ENCODE data around the gene NAE1.

NAE1 gene

DNA sequence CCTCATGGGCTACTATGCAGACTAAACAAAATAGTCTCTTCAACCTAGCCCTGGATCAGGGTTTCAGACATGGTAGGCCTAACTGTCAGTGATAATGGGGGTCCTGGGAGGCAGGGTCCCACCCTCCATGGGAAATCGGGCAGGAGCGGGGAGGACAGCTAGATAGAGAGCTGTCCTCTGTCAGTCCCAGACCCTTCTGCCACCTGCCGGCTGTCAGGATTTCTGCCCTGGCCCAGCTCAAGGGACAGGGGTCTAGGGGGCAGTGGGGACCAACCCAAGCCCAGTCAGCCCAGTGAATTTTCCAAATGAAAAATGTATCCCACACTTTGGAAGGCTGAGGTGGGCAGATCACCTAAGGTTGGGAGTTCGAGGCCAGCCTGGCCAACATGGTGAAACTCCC lies 18.8 kb upstream of the NAE1 start:
- DNase-seq (ENCODE audit: low spot score) = no peak

DNA sequence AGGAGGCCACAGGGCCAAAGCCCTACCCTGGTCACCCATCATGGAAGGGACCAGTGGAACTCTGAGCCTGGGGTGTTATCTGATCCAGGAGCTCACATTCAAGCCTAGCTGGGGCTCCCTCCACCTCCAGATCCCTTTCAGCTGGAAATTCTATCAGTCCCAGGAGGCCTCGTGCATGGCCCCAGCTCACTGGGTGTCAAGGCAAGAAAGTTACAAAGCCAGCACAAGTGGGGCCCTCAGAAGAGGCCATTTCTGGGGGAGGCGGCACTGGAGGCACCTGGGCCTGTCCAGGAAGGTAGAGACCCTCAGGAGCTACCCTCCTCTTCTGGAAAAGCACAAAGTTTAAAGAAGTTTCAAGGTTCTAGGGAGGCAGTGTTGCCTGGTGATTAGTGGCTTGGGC lies 18.2 kb upstream of the NAE1 start:
- no peak for DNase-seq (ENCODE audit: low spot score)

DNA sequence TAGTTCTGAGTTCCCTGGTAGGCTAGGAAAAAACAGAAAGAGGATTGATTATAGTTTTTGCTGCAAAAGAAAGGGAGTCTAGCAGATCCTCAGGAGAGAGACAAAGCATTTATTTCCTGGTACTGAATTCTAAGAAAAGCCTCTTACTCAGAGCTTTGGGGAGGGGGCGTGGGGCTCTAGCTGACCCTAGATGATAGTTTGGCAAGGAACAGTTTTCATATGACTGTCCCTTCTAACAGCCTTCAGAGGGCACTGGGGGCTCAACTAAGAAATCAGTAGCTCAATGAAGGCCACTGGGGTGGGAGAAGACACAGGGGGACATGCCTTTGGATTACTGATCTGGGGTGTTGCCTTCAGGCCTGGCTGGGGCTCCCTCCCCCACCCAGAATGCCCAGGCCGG lies 17.4 kb upstream of the NAE1 start:
- no peak for DNase-seq (ENCODE audit: low spot score)

DNA sequence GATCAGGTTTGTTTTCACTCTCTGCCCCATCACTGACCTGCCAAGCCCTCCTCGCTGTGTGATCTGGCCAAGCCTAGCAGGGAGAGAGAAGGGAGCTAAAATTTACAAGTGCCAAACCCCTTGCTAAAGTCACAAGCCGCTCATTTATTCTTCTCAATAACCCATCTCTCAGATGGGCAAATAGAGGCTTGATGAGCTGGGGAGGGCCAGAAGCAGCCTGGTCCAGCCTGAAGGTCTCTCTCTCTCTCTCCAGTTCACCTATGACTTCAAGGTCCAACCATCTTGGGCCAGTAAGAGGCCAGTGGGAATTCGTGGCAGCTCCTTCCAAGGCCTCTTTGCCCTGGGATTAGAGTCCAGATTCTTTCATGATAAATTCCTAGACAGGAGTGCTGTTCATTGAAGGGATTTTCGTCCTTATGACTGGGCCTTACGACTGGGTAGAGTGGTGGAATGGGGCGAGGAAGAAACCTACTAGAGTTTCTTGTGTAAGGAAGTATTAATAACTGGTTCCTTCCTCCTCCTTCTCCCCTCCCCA lies 16.8 kb upstream of the NAE1 start:
- DNase-seq (ENCODE audit: low spot score) = no peak

DNA sequence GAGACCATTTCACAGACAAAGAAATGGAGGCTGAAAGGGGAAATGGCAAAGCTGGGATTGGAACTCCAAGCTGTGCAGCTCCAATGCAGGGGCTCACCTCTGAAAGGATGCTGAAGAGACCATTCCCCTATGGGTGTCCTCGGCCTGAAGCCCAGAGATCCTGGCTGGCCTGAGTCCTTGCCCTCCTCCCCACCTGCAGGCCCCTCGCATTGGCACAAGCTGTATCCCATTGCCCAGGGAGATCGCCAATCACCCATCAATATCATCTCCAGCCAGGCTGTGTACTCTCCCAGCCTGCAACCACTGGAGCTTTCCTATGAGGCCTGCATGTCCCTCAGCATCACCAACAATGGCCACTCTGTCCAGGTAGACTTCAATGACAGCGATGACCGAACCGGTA lies 16.1 kb upstream of the NAE1 start:
- no peak for DNase-seq (ENCODE audit: low spot score)

DNA sequence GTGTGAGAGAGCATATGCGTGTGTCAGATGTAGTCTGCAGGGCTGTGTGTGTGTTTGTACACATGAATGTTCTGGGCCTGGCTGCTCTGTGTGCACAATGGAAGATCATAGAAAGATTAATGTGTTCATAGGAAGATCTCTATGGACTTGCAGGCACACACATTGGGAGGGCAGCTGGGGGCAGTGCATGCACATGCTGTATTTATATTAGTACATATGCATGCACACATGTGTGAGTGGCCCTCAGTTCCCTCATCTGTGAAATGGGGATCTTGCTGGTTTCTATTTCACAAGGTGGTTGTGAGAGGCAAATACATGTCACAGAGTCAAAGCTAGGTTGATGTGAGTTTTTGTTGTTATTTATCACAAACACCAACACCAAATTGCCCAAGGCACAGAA lies 15.5 kb upstream of the NAE1 start:
- DNase-seq (ENCODE audit: low spot score) = no peak

DNA sequence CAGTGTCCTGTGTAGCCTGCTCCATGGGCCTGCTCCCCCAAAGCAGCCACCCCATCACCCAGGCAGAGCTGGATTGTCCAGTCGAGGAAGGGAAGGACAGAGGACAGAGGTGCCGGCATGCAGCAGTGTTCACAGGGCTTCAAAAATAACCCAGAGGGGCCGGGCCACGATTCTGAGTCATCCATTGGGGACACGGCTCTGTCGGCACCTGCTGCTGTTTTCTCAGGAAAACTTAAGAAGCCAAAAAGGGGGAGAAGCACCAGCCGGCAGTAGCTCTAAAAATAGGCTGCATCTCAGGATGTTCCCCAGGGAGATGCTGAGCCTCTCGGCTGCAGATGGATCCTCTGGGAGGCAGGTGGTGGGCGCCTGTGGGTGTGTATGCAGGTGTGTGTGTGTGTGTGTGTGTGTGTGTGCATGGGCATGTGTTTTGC lies 15.0 kb upstream of the NAE1 start:
- DNase-seq (ENCODE audit: low spot score) = no peak

DNA sequence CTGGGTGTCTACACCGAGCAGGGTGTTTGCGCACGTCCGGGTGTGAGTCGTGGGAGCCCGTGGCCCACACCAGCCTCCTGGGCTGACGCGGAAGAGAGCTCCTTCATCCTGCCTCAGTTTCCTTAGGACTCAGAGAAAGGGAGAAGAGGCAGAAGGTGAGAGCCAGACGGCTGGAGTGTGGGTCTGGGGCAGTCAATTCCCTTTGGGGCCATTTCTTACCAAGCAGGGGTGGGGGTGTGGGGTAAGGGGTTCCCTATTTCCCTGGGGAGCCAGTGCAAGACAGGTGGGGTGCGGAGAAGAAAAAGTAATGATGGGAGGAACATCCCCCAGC lies 14.3 kb upstream of the NAE1 start:
- DNase-seq (ENCODE audit: low spot score) = no peak

DNA sequence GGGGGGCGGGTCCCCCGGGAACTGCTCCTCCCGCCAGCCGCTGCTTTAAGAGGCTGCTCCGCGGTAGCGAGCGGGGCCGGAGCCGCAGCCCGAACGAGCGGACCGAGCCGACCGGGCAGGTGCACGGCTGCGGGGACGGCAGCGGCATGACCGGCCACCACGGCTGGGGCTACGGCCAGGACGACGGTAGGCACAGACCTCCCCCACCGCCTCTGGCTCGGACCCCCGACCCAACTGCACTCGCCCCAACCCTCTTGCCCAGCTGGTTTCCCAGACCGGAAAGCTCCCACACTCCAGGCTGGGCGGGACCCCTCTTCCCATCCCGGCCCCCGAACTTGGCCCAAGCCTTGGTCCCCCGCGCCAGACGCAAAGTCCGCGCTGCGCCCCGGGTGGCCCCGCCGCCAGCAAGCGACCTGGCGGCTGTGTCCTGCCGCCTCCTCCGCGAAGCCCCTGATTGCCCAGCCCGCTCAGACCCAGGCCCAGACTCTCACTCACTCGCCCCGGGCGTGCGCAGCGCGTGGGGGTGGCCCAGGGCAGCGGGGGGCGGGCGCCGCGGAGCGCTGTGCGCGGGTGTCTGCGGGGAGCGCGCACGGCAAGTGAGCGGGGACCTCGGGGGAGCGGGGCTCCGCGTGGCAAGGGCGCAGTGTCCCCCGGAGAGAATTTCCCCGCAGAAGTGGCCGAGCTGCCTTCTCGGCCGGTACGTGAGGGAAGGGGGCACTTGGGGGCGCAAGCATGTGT lies 13.7 kb upstream of the NAE1 start, which contains the start of gene CA7:
TSS of gene CA7 (plus strand) at position 73 of the 738 bp plus-strand sequence. CDS start at position 147, 74 bp downstream.
- no peak for DNase-seq (ENCODE audit: low spot score)

DNA sequence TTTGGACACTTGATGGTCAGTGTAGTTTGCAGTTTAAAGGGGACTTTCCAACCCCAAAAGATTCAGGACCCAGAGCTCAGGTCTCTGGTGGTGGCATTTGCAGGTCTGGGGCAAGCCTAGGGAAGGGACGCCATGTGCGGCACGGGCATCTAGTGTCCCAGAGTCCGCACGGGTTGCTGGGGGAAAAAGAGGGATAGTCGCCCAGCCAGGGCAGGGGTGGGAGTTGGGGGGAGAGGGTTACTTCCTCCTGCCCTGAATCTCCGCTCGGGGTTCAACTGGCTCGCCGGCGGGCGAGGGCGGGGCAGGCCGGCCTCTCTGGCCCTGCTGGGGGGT lies 13.2 kb upstream of the NAE1 start:
- no peak for DNase-seq (ENCODE audit: low spot score)

DNA sequence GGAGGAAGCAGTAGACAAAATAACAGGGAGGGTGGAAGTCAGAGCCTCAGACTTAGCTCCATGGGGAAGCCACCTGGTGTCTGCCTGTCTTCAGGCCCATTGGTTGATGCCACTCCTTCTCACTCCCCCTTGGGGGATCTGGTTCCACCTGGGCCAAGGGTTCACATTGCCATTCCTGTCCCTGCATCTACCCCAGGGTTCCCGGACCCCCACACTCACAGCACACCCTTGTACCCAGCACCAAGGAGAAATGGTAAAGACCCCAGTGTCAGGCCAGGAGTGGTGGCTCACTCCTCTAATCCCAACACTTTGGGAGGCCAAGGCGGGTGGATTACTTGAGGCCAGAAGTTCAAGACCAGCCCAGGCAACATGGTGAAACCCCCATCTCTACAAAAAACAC lies 12.4 kb upstream of the NAE1 start:
- DNase-seq (ENCODE audit: low spot score) = no peak

DNA sequence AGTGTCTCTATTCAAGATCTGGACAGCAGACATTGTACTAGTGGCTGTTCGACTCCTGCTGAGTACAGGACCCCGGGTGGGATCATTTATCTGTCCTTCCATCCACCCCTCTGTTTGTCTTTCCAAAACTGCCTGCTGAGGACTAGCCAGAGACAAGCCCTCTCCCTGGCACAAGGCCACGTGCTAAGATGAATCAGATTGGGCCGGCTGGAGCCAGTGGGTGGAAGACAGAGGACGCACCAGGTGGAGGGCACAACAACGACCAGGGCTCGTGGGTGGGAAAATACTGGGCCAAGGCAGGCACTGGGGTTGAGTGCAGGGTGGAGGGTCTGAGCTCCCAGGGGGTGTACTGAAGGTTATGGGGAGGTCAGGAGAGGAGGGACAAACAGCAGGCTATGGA lies 12.0 kb upstream of the NAE1 start:
- DNase-seq (ENCODE audit: low spot score) = no peak

DNA sequence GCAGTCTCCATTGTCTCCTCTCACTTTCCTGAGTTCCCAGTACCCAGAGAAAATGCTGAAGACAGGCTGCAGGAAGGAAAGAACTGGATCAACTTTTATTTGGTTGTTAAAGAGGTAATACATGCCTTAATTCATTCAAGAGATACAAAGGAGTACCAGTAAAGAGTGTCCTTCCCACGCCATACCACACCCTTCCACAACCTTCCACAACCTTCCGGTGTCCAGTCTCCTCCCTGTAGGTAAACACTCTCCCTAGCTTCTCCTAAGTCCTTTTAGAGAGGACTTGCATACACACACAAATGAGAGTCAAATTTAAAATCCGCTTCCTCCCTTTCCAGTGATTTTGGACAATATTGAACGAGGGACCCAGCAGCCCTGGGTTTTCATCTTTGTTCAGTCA lies 10.6 kb upstream of the NAE1 start:
- DNase-seq (ENCODE audit: low spot score) = no peak

DNA sequence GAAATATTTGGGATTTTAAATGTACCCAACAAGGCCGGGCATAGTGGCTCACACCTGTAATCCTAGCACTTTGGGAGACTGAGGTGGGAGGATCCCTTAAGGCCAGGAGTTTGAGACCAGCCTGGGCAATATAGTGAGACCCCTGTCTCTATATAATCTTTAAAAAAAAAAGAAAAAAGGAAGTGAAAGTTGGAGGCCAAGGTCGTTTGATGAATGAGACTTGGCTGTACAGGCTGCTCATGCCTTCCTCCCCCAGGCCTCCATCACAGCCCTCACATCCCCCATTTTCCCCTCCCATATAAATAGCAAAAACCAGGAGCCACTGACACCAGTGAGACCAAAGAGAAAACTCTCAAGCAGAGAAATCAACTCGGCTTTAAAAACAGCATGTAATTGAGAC lies 10.1 kb upstream of the NAE1 start:
- DNase-seq (ENCODE audit: low spot score) = no peak

DNA sequence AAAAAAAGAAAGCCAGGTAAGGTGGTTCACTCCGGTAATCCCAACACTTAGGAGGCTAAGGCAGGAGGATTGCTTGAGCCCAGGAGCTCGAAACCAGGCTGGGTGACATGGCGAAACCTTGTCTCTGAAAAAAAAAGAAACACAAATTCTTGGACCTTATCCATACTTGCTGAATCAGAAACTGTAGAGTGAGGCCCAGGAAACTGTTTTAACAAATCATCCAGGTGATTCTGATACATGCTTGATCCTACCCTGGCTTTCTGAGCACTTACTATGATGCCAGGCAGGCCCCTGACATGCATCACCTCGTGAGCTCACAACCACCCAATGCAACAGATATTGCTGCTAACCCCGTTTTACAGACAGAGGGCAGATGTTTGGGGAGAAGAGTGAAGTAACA lies 4.0 kb upstream of the NAE1 start:
- DNase-seq (ENCODE audit: low spot score) = no peak

DNA sequence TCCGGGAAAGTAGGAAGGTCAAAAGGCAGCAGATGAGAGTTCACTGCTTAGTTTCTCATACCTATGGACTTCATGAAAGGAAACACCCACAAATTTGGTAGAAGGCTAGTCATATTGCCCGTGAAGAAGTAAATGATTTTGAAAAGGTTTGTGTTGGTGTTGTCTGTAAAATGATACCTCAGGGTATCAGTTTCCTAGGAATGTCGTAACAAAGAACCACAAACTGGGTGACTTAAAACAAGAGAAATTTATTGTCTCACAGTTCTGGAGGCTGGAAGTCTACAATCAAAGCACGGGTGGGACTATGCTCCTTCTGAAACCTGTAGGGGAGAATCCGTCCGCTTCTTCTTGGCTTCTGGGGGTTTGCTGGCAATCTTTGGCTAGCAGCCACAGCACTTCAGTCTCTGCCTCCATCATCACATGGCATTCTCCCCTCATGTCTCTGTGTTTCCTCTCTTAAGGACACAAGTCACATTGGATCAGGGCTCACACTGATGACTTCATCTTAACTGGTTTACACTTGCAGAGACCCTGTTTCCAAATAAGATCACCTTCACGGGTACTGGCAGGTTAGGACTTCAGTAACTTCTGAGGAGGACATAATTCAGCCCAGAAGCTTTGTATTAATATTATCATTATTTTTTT lies 2.0 kb upstream of the NAE1 start:
- DNase-seq (ENCODE audit: low spot score) = no peak

DNA sequence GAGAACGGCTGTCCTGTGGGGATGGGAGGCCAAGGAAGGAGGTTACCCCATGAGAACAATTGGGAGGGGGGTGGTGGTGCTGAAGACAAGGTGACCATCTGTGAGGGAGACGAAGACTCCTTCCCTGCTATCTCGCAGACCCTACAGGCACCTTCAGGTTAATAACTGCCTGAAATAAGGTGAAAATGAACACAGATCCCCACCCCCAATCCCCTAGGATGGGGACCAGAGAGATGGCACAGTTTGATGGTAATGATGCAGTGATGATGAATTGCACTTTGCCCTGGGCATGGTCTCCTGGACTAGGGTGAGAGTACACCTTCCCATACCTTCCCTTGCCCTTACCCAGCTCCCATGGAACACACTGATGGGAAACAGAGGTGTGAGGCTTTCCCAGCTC lies 1.4 kb upstream of the NAE1 start:
- no peak for DNase-seq (ENCODE audit: low spot score)

DNA sequence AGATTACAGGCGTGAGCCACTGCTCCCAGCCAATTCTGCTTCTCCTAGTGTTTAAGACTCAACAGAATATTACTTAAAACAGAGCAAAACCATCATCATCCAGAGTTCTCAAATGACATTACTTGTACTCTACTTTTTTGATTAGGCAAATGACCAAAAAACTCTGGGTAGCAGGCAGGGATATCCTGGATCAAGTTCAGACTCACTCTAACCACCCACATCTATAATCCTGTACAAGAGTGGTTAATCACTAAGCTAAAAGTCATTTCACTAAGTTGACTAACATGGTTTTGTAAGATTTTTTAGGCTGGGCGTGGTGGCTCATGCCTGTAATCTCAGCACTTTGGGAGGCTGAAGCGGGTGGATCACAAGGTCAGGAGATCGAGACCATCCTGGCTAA lies 6.8 kb downstream of the NAE1 start:
- peak; percentile 44 for DNase-seq (ENCODE audit: low spot score)

DNA sequence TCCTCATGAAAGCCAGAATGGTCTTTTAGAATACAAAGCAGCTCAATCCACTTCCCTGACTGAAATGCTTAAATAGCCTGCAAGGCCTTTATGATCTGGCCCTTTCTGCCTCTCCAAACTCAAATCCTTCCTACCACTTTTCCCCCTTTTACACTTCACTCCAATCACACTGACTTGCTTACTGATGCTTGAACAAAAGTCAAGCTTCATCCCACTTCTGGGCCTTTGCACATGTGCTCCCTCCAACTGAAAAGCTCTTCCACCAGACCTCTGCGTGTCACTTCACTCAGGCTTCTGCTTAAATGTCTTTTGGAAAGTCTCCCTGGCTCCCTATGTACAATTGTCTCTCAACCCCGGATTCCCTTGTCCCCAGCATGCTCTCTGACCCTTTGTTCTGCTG lies 16.0 kb downstream of the NAE1 start:
- no peak for DNase-seq (ENCODE audit: low spot score)

DNA sequence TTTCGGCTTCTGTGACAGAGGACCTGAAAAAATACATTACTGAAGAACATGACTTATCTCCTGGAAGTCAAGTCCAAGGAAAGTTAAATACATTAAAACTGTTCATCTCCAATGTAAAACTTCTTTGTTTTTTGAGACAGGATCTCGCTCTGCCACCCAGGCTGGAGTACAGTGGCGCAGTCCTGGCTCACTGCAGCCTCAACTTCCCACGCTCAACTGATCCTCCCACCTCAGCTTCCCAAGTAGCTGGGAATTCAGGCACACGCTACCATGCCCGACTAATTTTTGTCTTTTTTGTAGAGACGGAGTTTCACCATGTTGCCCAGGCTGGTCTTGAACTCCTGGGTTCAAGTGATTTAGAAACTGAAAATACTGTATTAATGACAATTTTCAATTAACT lies 19.7 kb downstream of the NAE1 start:
- no peak for DNase-seq (ENCODE audit: low spot score)

DNA sequence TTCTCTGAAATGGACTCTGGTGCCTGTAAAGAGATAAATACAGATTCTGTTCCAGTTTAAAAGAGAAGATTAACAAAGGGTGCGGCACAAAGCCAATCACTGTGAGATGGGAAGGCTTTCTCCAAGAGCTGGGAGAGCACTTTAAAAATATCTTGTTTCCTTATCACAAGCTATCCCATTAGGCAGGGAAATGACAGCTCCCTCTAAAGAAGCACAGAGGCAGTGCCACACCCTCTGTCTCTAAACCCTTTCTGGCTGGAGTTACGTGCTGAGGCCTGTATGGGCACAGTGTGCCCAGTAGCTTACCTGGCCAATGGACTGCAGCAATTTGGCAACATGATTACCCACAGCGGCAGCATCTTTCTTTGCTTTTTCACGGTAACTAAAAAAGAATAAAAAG lies 20.4 kb downstream of the NAE1 start:
- no peak for DNase-seq (ENCODE audit: low spot score)

DNA sequence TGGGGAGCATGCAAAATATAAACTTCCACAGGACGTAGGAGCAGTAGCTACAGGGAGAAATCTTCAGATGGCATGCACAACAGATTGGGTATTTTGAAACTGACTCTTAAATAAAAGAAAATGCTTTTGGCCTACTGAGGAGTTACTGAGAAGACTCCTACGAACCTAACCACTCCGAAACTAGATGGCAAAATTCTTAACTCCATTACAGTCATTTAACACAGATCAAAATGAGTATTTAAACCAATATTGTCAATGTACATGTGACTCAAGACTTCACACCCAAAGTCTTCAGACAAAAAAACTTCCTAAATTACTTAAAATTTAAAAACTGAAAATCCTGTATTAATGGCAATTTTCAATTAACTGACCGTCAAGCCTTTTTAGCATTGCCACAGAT lies 21.0 kb downstream of the NAE1 start:
- DNase-seq (ENCODE audit: low spot score) = no peak

DNA sequence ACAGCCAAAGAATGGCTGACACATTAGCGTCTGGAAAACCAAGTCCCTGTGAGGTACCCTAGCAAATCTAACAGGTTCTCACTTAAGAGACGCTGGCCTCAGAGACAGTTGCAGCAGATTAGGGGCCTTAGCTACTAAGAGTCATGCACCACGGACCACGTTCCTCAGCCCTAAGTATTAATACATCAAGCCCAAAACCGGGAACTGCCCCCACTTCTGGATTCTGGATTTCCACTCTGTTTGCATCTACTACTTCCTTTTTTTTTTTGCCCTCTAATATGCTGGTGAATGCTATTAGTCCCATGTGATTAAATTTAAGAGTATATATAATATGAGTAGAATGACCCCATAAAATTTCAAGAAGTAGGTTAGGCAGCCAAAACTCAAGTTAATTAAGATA lies 28.6 kb downstream of the NAE1 start:
- no peak for DNase-seq (ENCODE audit: low spot score)
